NCI-H526 (cell line): ENCODE results near the gene ACOXL.
A peak's percentile ranks its signal among the peaks of the same experiment; 100 is the strongest.
"Not testable (repeated sequence)": the region's sequence is repeated elsewhere in the genome, so short reads cannot be mapped to it uniquely, and the experiment has no call there.

ENCODE experiments used
- DNase-seq, 2 experiments: peaks; one replicate each; lab custom pipeline; 2025; lab: John Stamatoyannopoulos, UW

Gene ACOXL

DNA sequence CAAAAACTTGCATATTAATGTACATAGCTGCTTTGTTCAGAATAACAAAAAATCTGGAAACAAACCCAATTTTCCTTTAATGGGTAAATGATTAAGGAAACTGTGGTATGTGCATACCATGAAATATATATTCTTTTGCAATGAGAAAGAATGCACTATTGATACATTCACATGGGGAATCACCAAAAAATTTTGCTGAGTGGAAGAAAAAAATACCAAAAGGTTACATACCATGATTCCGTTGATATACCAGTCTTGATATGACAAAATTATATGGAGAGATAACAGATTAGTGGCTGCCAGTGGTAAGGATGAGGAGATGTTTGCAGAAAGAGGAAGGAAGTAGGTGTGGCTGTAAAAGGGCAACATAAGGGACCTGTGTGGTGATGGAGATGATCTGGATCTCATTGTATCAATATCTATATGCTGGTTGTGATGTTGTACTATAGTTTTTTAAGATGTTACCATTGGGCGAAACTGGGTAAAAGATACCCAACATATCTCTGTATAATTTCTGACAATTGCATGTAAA lies 333.8 kb downstream of the ACOXL start:
- DNase-seq = no peak

DNA sequence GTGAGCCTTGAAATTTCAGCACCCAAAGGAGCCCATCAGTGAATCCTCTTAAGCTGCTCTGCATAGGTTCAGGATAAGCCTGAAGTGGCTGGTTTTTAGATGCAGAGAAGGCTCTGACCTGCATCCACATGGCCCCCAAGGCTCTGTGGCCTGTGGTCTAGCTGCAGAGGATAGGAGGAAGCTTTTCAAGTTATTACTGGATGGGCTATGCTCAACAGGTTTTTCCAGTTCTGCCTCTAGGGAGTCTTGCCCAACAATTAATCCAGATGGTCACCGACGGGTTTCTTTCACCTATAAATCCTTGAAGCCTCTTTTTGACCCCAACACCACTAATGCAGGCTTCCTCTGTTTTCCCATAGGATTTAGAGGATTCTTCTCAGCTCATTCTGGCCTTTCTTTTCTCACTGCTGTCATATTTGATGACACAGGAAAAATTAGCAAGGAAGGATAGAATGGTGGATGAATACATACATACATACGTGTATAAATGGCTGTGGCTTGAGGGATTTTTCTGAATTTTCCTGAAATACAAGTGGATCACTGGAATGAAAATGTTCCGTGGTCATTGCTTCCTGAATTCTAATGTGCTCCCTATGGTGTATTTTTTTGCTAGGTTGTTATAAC lies 336.2 kb downstream of the ACOXL start:
- DNase-seq = peak; percentile 51 to 82

DNA sequence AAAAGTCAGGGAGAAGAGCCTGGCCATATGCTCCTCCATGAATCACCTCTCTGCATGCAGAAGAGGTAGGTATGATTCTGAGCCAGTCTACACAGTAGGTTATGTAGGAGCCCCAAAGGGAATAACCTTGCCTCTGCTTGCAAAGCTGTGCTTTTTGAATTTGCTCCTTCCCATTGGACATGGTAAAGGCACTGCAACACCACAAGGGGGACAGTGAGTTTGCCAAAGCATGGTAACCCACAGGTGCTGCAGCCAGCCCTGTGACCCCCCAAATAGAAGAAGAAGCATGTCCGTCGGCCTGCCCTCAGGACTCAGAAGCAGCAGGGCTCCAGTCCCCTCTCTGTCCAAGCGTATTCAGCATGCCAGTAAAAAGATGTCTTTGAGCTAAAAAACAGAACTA lies 337.3 kb downstream of the ACOXL start:
- no peak for DNase-seq

DNA sequence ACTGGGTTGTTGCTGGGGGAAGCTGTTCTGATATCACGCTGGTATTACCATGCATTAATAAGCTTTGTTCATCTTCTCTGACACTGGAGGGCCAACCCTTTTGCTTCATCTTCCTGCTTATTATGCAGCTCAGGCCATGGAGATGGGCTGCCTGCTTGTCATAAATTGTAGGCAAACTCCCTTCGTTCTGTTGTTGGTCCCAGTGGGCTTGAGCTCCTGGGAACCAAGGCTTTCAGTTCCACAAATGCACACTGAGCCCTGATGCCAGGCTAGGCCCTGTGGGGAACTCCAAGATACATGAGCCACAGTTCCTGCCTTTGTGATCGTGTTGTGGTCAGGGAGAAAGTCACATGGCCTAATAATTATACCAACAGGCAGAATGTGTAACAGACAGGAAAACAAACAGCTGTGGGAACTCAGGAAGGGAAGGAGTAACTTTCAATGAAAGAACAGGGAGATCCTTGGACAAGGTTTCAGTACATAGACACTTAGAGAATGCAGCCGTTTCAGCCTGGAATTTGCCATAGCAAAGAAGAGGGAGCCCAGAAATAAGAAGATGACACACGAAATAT lies 339.3 kb downstream of the ACOXL start:
- DNase-seq = peak; percentile 50 to 59

DNA sequence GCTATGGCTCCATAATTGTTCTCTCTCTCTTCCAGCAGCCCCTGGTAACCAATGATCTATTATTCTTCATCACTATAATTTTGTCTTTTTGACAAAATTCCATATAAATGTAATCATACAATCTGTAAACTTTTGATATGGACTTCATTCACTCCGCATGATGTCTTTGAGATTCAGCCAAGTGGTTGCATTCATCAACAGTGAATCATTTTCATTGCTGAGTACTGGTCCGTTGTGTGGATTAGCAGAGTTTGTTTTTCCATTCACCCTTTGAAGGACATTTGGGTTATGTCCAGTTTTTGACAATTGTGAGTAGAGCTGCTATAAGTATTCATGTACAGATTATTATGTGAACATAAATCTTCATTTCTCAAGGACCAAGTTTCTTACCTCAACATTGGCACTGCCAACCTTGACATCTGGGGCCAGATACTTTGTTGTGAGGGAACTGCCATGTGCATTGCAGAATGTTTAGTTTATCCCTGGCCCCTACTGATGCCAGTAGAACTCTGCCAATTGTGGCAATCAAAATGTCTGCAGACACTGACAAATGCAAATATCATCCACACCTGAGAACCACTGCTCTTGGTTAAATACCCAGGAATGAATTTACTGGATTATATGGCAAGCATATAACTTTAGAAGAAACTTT lies 340.0 kb downstream of the ACOXL start:
- no peak for DNase-seq

DNA sequence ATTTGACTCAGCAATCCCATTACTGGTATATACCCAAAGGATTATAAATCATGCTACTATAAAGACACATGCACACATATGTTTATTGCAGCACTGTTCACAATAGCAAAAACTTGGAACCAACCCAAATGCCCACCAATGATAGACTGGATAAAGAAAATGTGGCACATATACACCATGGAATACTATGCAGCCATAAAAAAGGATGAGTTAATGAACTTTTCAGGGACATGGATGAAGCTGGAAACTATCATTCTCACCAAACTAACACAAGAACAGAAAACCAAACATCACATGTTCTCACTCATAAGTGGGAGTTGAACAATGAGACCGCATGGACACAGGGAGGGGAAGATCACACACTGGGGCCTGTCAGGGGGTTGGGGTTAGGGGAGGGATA lies 350.3 kb downstream of the ACOXL start:
- DNase-seq = not testable (repeated sequence)

DNA sequence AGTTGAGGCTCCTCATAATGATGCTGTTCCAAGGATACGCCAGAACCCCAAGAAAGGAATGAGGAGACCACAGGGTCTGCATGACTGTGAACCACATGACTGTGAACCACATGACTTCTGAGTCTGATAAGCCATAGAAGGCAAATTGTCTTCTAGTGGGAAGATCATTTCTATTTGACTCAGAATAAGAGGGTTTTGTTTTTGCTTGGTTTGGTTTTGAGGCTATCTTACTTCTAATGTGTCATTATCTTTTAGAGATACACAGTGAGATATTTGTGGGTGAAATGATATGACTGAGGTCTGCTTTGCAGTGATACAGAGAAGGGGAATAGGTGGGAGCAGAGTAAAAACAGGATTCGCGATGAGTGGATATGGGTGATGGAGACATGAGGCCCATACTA lies 359.4 kb downstream of the ACOXL start:
- DNase-seq = no peak

DNA sequence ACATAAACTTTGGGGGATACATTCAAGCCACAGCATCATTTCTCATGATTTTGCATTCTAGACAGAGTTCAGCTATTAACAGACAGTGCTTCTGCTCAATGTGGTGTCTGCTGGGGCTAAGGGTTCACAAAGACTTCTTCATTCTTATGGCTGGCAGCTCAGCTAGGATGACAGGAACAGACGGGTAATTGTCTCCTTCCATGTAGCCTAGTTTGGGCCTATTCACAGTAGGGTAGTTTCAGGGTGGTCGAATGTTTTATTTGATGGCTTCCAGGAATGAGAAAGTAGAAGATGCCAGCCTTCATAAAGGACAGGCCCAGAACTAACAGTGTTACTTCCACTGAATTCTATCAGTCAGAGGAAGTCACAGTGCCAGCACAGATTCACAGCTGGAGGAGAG lies 362.3 kb downstream of the ACOXL start:
- no peak for DNase-seq

DNA sequence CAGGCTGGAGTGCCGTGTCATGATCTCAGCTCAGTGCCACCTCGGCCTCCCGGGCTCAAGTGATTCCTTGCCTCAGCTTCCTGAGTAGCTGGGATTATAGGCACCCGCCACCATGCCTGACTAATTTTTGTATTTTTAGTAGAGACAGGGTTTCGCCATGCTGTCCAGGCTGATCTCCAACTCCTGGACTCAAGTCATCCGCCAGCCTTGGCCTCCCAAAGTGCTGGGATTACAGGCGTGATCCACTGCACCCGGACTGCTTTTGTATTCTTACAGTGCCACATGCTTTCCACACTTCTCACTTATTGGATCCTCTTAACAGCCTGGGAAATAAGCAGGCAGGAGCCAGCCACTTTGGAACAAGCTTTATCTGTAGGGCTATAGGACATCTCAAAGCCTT lies 363.1 kb downstream of the ACOXL start:
- no peak for DNase-seq

DNA sequence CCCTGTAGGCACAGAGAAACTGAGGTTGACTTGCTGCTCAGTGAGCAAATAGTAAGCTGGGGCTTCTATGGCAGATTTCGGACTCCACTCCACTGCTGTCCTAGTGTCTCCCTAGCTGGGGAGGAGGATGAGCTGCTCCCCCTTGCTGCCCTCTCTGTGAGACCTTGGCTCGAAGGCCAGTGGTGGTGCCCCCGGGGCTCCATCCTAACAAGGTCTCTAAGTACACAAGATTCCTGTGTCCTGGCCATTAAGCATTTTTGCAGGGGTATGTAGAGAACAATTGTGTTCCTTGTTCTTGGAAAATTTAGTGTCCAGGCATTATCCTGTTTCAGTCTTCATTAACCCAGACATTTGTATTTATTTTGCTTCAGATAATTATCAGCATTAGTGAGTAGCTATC lies 367.0 kb downstream of the ACOXL start:
- DNase-seq = no peak

DNA sequence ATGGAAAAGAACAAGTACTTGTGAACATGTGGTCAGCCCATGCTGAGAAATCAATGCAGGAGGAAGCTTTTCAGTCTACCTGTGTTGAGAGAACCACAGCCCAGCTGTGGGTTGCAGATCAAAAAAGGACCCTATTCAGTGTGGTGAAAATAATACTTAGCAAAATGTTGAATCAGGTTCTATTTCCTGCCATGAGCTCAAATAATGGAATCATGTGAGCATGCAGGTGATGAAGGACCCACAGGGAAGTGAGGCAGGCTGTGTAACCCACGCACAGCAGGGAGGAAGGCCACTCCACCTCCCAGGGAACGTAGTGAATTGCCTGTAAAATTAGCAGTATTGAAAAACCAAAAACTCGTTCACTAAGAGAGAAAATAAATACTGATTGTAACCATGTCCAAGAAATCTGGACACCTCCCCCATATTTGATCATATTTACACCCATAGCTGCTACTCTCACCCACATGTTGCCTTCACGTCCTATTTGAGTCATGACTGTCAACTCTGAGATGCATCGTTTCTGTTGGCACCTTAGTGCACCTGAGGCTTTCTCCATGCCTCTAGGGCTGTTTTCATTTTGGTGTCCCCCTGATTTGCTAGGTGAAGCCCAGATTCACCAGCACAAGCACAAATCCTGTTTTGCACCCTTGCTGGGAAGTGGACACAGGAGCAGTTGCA lies 367.9 kb downstream of the ACOXL start:
- no peak for DNase-seq

DNA sequence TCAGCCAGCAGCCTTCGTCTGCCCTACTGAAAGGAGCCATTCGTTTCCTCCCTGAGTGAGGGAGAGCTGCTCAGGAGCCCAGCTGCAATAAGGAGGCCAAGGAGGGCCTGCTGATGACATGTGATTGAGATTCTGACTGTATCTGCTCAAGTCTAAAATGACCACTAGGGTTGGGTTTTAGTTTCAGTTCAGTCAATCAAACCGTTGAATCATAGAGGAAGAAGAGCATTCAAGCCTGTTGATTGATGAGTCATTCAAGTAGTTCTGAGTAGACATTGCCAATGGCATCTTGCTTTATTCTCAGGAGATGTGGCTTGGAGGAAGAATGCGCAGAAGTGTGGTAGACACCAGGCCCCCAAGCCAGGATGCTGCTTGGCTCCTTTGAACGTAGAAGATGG lies 368.4 kb downstream of the ACOXL start:
- DNase-seq = no peak

DNA sequence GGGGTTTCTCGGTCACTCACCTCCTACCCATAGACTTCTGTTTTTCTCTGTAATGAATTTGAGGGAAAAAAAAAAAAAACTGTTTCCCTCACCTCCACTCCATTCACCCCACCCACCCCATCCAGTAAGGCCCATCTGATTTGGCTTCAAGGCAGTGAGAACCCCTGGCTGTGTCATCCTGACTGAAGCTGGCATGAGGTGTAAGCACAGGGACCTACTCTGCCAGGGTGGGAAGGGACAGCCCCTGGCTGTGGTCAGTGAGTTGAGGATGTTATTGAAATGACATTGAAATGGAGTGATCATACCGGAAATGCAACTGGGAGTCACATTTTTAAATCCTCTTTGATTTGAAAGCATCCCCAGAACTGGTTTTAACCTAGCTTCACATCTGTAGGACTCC lies 369.2 kb downstream of the ACOXL start:
- DNase-seq = no peak

DNA sequence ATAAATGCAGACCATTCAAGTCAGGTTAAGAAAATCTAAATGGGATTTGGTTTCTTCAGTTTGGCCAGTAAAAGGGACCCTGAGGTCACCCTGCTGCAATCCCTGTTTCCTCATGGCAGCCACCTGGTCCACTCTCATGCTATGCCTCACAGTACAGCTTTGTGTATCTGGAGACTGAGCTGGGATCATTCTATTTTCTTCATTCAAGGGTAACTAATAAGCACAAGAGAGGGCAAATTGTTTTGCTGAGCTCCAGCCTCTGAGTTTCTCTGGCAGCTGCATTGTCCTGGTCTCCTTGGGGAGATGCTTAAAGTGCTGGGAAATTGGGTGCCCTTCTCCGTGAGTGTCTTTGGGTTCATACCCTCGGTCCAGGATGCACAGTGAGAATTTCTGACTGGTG lies 369.8 kb downstream of the ACOXL start:
- DNase-seq = no peak

DNA sequence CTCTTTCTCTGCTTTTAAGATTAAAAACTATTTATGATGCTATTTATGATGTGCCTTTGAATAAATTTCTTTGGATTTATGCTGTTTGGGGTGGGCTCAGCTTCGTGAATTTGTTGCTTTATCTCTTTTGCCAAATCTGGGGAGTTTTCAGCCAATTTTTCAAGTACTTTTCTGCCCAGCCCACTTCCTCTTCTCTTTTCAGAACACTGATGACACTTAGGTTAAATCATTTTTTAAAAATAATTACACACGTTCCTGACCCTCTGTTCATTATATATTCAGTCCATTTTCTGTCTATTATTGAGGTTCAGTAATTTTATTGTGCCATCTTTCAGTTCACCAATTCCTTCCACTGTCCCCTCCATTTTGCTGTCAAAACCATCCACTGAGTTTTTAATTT lies 373.6 kb downstream of the ACOXL start:
- DNase-seq = no peak

DNA sequence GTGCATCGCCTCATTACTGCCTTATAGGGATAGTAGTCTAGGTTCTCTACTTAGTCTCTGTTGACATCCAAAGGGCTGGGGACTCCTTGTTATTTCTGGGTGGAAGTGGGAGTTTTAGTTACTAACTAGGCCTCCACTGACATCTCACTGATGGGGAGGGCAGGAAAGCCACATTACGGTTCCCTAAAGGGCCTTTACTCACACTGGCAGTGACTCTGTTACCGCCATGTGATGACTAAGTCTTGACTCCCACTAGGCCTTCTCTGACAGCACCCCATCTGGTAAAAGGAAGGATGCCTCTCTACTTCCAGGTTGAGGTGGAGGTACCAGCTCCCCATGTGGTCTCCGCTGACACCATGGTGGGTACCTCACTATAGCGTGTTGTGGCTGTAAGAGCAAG lies 374.3 kb downstream of the ACOXL start:
- DNase-seq = no peak

DNA sequence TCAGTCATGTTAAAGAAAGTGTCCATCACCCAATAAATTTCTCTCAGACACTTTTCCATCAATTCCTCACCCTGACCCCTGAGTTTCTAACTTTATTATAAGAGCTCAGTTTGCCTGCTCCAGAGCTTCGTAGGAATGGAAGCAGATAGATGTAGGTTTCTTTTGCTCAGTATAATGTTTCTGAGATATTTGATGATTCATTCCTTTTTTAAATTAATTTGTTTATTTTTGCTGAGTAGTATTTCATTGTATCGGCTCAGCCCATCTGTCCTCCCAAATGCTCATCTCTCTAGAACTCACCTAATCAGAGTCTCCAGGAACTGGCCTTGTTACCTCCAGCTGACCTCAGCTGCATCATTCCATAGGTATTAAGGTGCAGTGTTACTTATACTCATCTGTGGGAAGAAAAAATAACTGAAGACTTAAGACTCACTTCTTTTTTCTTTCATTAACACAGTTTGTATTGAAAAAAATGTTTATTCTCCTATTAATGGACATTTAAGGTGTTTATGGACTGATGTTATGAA lies 376.4 kb downstream of the ACOXL start:
- DNase-seq = no peak

DNA sequence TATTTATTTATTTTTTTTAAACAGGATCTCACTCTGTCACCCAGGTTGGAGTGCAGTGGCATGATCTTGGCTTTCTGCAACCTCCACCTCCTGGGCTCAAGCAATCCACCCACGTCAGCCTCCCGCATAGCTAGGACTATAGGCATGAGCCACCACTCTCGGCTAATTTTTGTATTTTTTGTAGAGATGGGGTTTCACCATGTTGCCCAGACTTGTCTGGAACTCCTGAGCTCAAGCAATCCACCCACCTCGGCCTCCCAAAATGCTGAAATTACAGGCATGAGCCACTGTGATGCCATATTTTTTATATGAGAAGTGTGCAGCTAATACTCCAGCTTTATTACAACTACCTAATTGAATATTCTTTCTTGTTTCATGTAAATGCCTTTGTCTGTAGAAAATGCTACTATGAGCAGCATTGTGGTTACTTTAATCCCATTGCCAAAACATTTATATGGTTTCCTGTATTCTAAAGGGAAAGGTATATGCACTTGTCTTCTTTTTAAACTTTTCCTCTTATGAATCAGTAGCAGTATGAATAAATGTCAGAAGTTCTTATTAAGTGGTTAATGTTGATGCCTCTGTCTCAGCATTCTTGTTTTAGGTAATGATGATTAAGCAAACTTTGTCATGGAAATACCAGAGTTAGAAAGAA lies 378.9 kb downstream of the ACOXL start:
- no peak for DNase-seq

DNA sequence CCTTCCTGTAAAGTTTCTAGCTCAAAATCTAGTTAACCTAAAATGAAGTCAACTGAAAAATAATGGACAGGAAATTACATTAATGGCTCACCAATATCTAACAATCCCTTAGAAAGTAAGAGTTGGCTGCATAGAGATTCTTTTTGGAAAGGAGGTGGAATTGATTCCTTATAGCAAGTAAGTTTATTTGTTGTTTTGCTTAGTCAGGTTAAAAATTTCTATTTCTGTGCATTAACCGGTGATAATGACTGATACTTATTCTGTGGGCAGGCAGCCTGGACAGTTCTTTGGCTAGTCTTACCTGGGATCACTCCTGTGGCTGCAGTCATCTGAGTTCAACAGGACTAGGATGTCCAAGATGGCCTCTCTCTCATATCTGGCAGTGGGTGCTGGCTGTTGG lies 381.5 kb downstream of the ACOXL start:
- DNase-seq = no peak

DNA sequence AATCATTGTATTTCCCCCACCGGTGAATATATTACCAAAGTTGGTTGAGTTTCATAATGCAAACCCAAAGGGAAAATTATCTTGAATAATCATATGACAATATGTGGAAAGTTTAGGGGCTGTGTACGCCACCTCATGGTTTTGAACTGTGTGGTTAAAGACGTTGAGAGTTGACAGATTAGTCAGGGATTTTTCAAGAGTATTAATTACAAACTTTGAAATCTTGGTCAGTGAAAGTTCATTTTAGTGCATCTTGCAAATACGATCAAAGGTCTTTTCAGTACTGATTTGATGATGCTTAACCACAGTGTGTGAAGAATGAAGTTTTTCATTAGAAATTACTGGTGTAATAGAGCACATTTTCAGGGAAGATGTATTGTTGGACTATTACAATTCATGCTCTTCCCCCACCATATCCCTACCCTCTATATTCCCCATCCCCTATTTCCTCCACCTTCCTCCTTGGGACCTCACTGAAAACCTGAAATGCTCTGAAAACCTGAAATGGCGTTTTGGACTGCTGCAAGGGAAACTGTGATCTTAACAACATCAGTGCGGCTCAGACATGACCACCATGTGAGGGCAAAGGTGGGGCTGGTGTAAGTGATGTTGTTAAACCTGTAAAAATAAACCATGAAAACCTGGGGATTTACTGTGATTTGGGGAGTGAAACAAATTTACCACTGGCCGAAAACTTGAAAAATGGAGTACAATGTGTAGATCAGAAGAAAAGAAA lies 383.8 kb downstream of the ACOXL start:
- no peak for DNase-seq

DNA sequence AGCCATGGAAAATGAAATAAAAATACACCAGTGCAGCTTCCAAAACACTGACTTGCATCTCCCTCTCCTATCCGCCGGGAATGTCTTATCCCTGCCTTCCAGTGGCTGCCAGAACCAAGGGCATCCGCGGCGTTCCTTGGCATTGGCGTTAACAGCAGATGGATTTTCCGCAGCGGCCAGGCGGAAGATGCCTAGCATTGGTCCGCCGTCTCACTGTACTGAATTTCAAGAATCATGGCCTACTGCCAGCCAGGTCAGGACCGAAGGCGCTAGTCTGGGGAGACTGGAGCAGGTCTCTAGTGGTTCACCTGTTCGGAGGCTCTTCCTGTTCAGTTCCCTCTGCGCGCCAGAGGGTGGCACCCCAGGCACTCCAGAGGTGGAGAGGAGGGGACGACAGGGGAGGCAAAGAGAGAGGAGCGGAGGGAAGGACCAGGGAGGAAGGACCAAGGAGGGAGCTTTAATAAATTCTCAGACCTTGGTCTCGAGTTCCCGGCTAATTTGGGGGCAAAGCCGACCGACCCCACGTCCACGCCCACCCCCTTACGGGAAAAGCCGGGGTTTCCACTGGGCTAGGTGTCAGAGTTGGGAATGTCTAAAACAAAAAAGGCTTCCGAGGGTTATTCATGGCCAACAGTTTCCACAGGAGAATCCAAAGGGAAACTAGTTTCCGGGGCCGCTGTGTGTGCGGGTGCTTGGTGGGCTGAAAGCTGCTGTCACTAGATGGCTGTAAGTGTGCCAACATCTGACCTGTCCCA lies 384.6 kb downstream of the ACOXL start:
- peak; percentile 73 to 89 for DNase-seq
